Fibroblast of lung (primary cell): Measurements from ENCODE around the gene BCL7C. TPM values are rescaled to one million over a fixed set of nuclear protein-coding genes. Genes with fewer than 3 reads are reported as not detected.
A peak's percentile ranks its signal among the peaks of the same experiment; 100 is the strongest.

Source experiments
- DNase-seq, 2 donors: peaks; one replicate each; pipeline versions ENCODE4 v3.0.0 to v3.0.0-alpha.2; 2010; ENCODE audit warnings: low read depth in 2 of 2
- H2AFZ ChIP-seq: 2 replicates; pipeline ENCODE4 v1.5.1; 2012; ENCODE audit warnings: low read length, control low read depth, inconsistent platforms
- H3K27ac ChIP-seq: 2 replicates; pipeline ENCODE4 v1.5.1; 2011; ENCODE audit warnings: low read length, control low read depth; ENCODE audit not compliant: insufficient read depth
- H3K27me3 ChIP-seq: 2 replicates; pipeline ENCODE4 v1.5.1; 2011; ENCODE audit warnings: mild to moderate bottlenecking, low read length; ENCODE audit not compliant: control insufficient read depth, insufficient read depth
- H3K36me3 ChIP-seq: 2 replicates; pipeline ENCODE4 v1.5.1; 2011; ENCODE audit warnings: low read length; ENCODE audit not compliant: control insufficient read depth, insufficient read depth
- H3K4me1 ChIP-seq: 2 replicates; pipeline ENCODE4 v1.5.1; 2011; ENCODE audit warnings: low read length; ENCODE audit not compliant: control insufficient read depth, insufficient read depth; ENCODE audit errors: extremely low read depth
- H3K4me2 ChIP-seq: 2 replicates; pipeline ENCODE4 v1.5.1; 2011; ENCODE audit warnings: low read length, control low read depth; ENCODE audit not compliant: insufficient read depth; ENCODE audit errors: extremely low read depth
- H3K4me3 ChIP-seq, 4 experiments: fragments of 200-600 bp in 1 of 4; sonication (generic) in 1 of 4; replicated peaks in 1 of 4; 2 replicates each; pipeline ENCODE4 v1.5.1; 2011 to 2016; ENCODE audit warnings: low read length in 4 of 4, low read depth in 3 of 4, mild to moderate bottlenecking in 3 of 4, control low read depth in 2 of 4, inconsistent platforms in 1 of 4, mixed read lengths in 1 of 4; ENCODE audit not compliant: insufficient read depth in 1 of 4; ENCODE audit errors: control extremely low read depth in 1 of 4
- H3K79me2 ChIP-seq: 2 replicates; pipeline ENCODE4 v1.5.1; 2012; ENCODE audit warnings: mild to moderate bottlenecking, low read length, inconsistent platforms; ENCODE audit not compliant: control insufficient read depth, insufficient read depth
- H3K9ac ChIP-seq: 2 replicates; pipeline ENCODE4 v1.5.1; 2011; ENCODE audit warnings: mild to moderate bottlenecking, low read length, control low read depth; ENCODE audit not compliant: insufficient read depth
- H3K9me3 ChIP-seq: 2 replicates; pipeline ENCODE4 v1.5.1; 2012; ENCODE audit warnings: low read depth, low read length; ENCODE audit not compliant: control insufficient read depth, insufficient read depth
- H4K20me1 ChIP-seq: 2 replicates; pipeline ENCODE4 v1.5.1; 2011; ENCODE audit warnings: low read length; ENCODE audit not compliant: control insufficient read depth, insufficient read depth; ENCODE audit errors: extremely low read depth
- EZH2 ChIP-seq: IDR thresholded peaks from 2 replicates; pipeline ENCODE4 v1.5.1; 2012; ENCODE audit warnings: low read length, control low read depth, mild to moderate bottlenecking; ENCODE audit errors: missing control alignments
- polyA plus RNA-seq, 2 donors: library from polyadenylated mRNA; depleted of rRNA in 1 of 2; stranded (reverse) in 1 of 2; unstranded in 1 of 2; fragments of >200 nt; gene quantifications; 2 replicates each; pipeline ENCODE4 v1.2.1, GENCODE V29; 2011 to 2012; ENCODE audit warnings: missing spikeins in 1 of 2
- total RNA-seq: library from RNA; depleted of rRNA; stranded (reverse); fragments of >200 nt; gene quantifications from 2 replicates; pipeline ENCODE4 v1.2.1, GENCODE V29; 2014
- TF ChIP-seq, protein P1 (sequence below), 2 donors: IDR thresholded peaks in 1 of 2; conservative IDR thresholded peaks in 1 of 2; 1 replicate in 1 of 2; 2 replicates in 1 of 2; pipeline ENCODE4 v1.5.1; 2011 to 2012; ENCODE audit warnings: low read length in 2 of 2, control low read depth in 1 of 2, inconsistent platforms in 1 of 2, low read depth in 1 of 2, mild to moderate bottlenecking in 1 of 2

Gene BCL7C
- total and polyA plus RNA-seq, 2 donors (not counting 1 experiment from before 2014, with no cell fraction given) = 25.6 to 28.2 TPM

GRCh38 chr16:30882429-30883310 lies 11.2 kb downstream of the BCL7C start:
- Histone ChIP-seq H3K4me3 (no peak overlapping the region), H3K36me3 (peaks cover 8% of the 10 kb centered on the region)

DNA sequence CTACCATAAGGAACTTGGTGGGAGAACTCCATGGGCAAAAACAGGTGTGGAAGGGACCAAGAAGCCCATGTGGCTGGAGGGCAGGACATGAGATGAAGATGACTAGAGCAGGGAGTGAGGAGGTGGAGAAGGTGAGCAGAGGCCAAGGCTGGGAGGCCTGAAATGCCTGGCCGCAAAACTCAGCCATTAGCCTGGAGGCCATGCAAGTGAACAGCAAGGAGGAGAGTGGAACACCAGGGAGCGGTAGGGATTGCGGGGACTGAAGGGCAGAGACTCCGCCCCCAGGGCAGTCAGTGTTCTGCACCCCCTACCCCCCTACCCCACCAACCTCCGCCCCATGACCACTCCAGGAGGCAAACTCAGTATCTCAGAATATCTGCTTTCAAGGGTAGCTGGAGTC lies 17.0 kb downstream of the BCL7C start:
- H3K79me2 ChIP-seq = peaks cover 10% of the 10 kb centered on the region
- H3K36me3 ChIP-seq = peaks cover 2% of the 10 kb centered on the region
- H3K9ac ChIP-seq = no peak overlapping the region
- DNase-seq = no peak
- H3K4me3 ChIP-seq = peak overlapping the region in 3 of 4 experiments; percentile 50 to 90 (median 88)
- H3K9me3 ChIP-seq = no peaks in the 10 kb centered on the region
- TF ChIP-seq, protein P1, sequence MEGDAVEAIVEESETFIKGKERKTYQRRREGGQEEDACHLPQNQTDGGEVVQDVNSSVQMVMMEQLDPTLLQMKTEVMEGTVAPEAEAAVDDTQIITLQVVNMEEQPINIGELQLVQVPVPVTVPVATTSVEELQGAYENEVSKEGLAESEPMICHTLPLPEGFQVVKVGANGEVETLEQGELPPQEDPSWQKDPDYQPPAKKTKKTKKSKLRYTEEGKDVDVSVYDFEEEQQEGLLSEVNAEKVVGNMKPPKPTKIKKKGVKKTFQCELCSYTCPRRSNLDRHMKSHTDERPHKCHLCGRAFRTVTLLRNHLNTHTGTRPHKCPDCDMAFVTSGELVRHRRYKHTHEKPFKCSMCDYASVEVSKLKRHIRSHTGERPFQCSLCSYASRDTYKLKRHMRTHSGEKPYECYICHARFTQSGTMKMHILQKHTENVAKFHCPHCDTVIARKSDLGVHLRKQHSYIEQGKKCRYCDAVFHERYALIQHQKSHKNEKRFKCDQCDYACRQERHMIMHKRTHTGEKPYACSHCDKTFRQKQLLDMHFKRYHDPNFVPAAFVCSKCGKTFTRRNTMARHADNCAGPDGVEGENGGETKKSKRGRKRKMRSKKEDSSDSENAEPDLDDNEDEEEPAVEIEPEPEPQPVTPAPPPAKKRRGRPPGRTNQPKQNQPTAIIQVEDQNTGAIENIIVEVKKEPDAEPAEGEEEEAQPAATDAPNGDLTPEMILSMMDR (conservative IDR thresholded peaks at IDR 0.05 in 1 of 2, IDR thresholded peaks at IDR 0.05 in 1 of 2; ENCODE audit: low read depth in 1 of 2, low read length in 2 of 2) = no peak
- no peak for TF ChIP-seq EZH2
- no peaks in the 10 kb centered on the region for H3K27me3 ChIP-seq
- no peak overlapping the region for H2AFZ ChIP-seq
- H3K4me1 ChIP-seq = peaks cover 7% of the 10 kb centered on the region
- peak overlapping the region; percentile 77 for H3K27ac ChIP-seq
- H3K4me2 ChIP-seq = peak overlapping the region; percentile 87
- H4K20me1 ChIP-seq = no peaks in the 10 kb centered on the region

More at GRCh38 chr16:30882429-30883310, 11.2 kb downstream of the BCL7C start:
- no peaks in the 10 kb centered on the region for H3K9me3 ChIP-seq
- H3K27me3 ChIP-seq = no peaks in the 10 kb centered on the region
- H3K4me1 ChIP-seq = no peaks in the 10 kb centered on the region
- no peak overlapping the region for H3K4me2 ChIP-seq
- no peaks in the 10 kb centered on the region for H3K79me2 ChIP-seq
- DNase-seq = no peak
- H4K20me1 ChIP-seq = no peaks in the 10 kb centered on the region
- H2AFZ ChIP-seq = no peak overlapping the region
- no peak overlapping the region for H3K9ac ChIP-seq
- no peak for TF ChIP-seq EZH2
- TF ChIP-seq, protein P1 (conservative IDR thresholded peaks at IDR 0.05 in 1 of 2, IDR thresholded peaks at IDR 0.05 in 1 of 2; ENCODE audit: low read depth in 1 of 2, low read length in 2 of 2) = no peak
- H3K27ac ChIP-seq = no peak overlapping the region

GRCh38 chr16:30875871-30876801 lies 17.7 kb downstream of the BCL7C start:
- TF ChIP-seq, protein P1 (conservative IDR thresholded peaks at IDR 0.05 in 1 of 2, IDR thresholded peaks at IDR 0.05 in 1 of 2; ENCODE audit: low read depth in 1 of 2, low read length in 2 of 2) = no peak
- TF ChIP-seq EZH2 = no peak
- no peaks in the 10 kb centered on the region for H4K20me1 ChIP-seq
- H3K9ac ChIP-seq = peak overlapping the region; percentile 74
- H3K9me3 ChIP-seq = no peaks in the 10 kb centered on the region
- H3K36me3 ChIP-seq = peaks cover 2% of the 10 kb centered on the region
- peak overlapping the region; percentile 77 for H3K27ac ChIP-seq
- H3K4me3 ChIP-seq = peak overlapping the region; percentile 50 to 90 (median 78)
- H3K4me1 ChIP-seq = peaks cover 7% of the 10 kb centered on the region
- H3K27me3 ChIP-seq = no peaks in the 10 kb centered on the region
- peak overlapping the region; percentile 87 for H3K4me2 ChIP-seq
- peak in 1 of 2 donors; percentile 39 for DNase-seq
- H2AFZ ChIP-seq = peak overlapping the region; percentile 18
- peaks cover 10% of the 10 kb centered on the region for H3K79me2 ChIP-seq
